PC-3 (cell line): ENCODE measurements around the gene PPT1. TPM values are rescaled to one million over a fixed set of nuclear protein-coding genes. Genes with fewer than 3 reads are reported as not detected.
A peak's percentile ranks its signal among the peaks of the same experiment; 100 is the strongest.

Experiments
- ATAC-seq: fragments of 200-7000 bp; cut with Tn5 transposase; 2 replicates; pipeline ENCODE4 v1.9.1; 2020; ENCODE audit warnings: mild to moderate bottlenecking, moderate library complexity
- BruUV-seq: library from RNA; stranded (reverse); fragments of 400-500 nt; replicated peaks from 2 replicates; lab custom pipeline; 2021; lab: Mats Ljungman, UMichigan
- CTCF ChIA-PET: fragments of 300-600 bp; sonication (Branson Sonifier 250); formaldehyde crosslinking; loops from one replicate; lab custom pipeline; 2022; ENCODE audit warnings: antibody characterized with exemption; lab: Charles Lee
- POLR2A ChIA-PET: fragments of 300-600 bp; sonication (Branson Sonifier 250); formaldehyde crosslinking; loops from one replicate; lab custom pipeline; 2022; ENCODE audit warnings: antibody characterized with exemption; ENCODE audit not compliant: unreplicated experiment; lab: Charles Lee
- DNase-seq: peaks from one replicate; pipeline ENCODE4 v3.0.0-alpha.2; 2015
- H2AFZ ChIP-seq: fragments of 300-600 bp; sonication (generic); 2 replicates; pipeline ENCODE4 v1.6.0; 2016; ENCODE audit warnings: antibody characterized with exemption, low read length
- H3F3A ChIP-seq: fragments of 300-600 bp; sonication (generic); one replicate; pipeline ENCODE4 v1.6.0; 2017; ENCODE audit warnings: antibody characterized with exemption, low read length, control low read depth, mild to moderate bottlenecking; ENCODE audit not compliant: unreplicated experiment
- H3K27ac ChIP-seq: fragments of 300-600 bp; sonication (generic); 2 replicates; pipeline ENCODE4 v1.5.1; 2016; ENCODE audit warnings: mild to moderate bottlenecking, low read length
- H3K27me3 ChIP-seq: fragments of 300-600 bp; sonication (generic); 2 replicates; pipeline ENCODE4 v1.6.1; 2016; ENCODE audit warnings: low read length, mixed read lengths
- H3K36me3 ChIP-seq: fragments of 300-600 bp; sonication (generic); 2 replicates; pipeline ENCODE4 v1.6.1; 2016; ENCODE audit warnings: low read depth, mixed run types, low read length, mixed read lengths
- H3K4me1 ChIP-seq: fragments of 300-600 bp; sonication (generic); 2 replicates; pipeline ENCODE4 v1.5.1; 2016; ENCODE audit warnings: low read length; ENCODE audit not compliant: insufficient read depth
- H3K4me2 ChIP-seq: fragments of 300-600 bp; sonication (generic); 2 replicates; pipeline ENCODE4 v1.6.0; 2016; ENCODE audit warnings: low read length
- H3K4me3 ChIP-seq: fragments of 300-600 bp; sonication (generic); 2 replicates; pipeline ENCODE4 v1.5.1; 2016; ENCODE audit warnings: mild to moderate bottlenecking, low read length, mixed read lengths
- H3K79me2 ChIP-seq: fragments of 300-600 bp; sonication (generic); 2 replicates; pipeline ENCODE4 v1.6.1; 2017; ENCODE audit warnings: low read length, mixed read lengths
- H3K9ac ChIP-seq: fragments of 300-600 bp; sonication (generic); 2 replicates; pipeline ENCODE4 v1.6.0; 2016; ENCODE audit warnings: mild to moderate bottlenecking, low read length
- H3K9me2 ChIP-seq: fragments of 300-600 bp; sonication (generic); replicated peaks from 2 replicates; pipeline ENCODE4 v1.6.1; 2016; ENCODE audit warnings: mixed run types, low read length, mixed read lengths
- H3K9me3 ChIP-seq: fragments of 300-600 bp; sonication (generic); 2 replicates; pipeline ENCODE4 v1.6.1; 2016; ENCODE audit warnings: low read length, mixed read lengths
- H4K20me1 ChIP-seq: fragments of 300-600 bp; sonication (generic); 2 replicates; pipeline ENCODE4 v1.6.1; 2016; ENCODE audit warnings: low read length, mixed read lengths
- EZH2 ChIP-seq: fragments of 300-600 bp; sonication (generic); IDR thresholded peaks from one replicate; pipeline ENCODE4 v1.6.1; 2017; ENCODE audit warnings: antibody characterized with exemption, mild to moderate bottlenecking, low read length; ENCODE audit not compliant: unreplicated experiment
- EZH2phosphoT487 ChIP-seq: fragments of 300-600 bp; sonication (generic); IDR thresholded peaks from 2 replicates; pipeline ENCODE4 v1.6.1; 2018; ENCODE audit warnings: mild to moderate bottlenecking, antibody characterized with exemption, low read length, borderline replicate concordance
- intact Hi-C: fragments of 100-400 bp; cut with micrococcal nuclease; formaldehyde crosslinking; loops from 2 replicates; pipeline ENCODE4 v1.9.0; 2023
- total RNA-seq: library from RNA; depleted of rRNA; stranded (reverse); fragments of >200 nt; gene quantifications from 2 replicates; pipeline ENCODE4 v1.2.3, GENCODE V29; 2014
- TF ChIP-seq, protein P1 (sequence below): fragments of 300-600 bp; sonication (generic); conservative IDR thresholded peaks from 2 replicates; pipeline ENCODE4 v1.5.1; 2017; ENCODE audit warnings: antibody characterized with exemption, low read depth, mild to moderate bottlenecking, low read length

Gene PPT1
- total RNA-seq, 1 experiment from 2014 or later: 72.9 TPM

DNA sequence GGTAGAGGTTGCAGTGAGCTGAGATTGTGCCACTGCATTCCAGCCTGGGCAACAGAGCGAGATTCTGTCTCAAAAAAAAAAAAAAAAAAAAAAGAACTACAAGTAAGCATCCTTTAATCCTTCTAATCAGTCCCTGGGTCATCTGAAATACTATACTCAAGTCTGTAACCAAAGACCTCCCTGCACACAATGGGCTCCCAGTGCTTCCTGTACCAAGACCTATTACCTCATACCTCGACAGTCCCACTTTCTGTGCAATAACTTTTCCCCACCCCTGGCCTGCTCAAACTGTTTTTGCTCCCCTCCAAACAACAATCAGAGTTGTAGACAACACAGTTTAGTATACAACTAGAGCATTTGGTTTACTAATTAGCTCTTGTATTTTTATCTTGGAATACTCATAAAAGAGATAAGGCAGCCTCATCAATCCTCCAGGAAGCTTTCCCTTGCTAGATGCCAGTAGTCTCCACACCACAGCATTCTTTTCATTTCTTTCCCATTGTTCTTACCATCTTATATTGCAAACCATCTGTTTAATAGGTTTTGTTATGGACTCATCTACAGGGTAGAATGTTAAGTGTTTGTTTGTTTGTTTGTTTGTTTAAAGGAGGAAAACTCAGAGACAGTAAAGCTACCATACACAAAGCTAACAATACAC, 45.0 kb upstream of the PPT1 start:
- intact Hi-C loops: loop anchor here (5.0 kb wide), 2 partner anchors 35 to 175 kb away; partner anchors contain the start of gene COL9A2
- no peak for DNase-seq
- H3K79me2 ChIP-seq: no peaks in the 10 kb centered on the region
- no peak overlapping the region for H3K4me3 ChIP-seq
- H3F3A ChIP-seq: no peaks in the 10 kb centered on the region
- no peaks in the 10 kb centered on the region for H4K20me1 ChIP-seq
- H3K9me2 ChIP-seq: no peaks in the 10 kb centered on the region
- ChIA-PET POLR2A (no interaction called here), CTCF (interaction anchor here (0.7 kb wide), 1 partner anchor 251 kb away, joined by 10 read pairs; no protein-coding TSS in a partner anchor)
- H3K27me3 ChIP-seq: no peaks in the 10 kb centered on the region
- TF ChIP-seq, protein P1, sequence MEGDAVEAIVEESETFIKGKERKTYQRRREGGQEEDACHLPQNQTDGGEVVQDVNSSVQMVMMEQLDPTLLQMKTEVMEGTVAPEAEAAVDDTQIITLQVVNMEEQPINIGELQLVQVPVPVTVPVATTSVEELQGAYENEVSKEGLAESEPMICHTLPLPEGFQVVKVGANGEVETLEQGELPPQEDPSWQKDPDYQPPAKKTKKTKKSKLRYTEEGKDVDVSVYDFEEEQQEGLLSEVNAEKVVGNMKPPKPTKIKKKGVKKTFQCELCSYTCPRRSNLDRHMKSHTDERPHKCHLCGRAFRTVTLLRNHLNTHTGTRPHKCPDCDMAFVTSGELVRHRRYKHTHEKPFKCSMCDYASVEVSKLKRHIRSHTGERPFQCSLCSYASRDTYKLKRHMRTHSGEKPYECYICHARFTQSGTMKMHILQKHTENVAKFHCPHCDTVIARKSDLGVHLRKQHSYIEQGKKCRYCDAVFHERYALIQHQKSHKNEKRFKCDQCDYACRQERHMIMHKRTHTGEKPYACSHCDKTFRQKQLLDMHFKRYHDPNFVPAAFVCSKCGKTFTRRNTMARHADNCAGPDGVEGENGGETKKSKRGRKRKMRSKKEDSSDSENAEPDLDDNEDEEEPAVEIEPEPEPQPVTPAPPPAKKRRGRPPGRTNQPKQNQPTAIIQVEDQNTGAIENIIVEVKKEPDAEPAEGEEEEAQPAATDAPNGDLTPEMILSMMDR: no peak
- no peak for TF ChIP-seq EZH2phosphoT487
- TF ChIP-seq EZH2: no peak
- H3K9me3 ChIP-seq: no peaks in the 10 kb centered on the region
- no peak overlapping the region for H3K4me2 ChIP-seq
- no peaks in the 10 kb centered on the region for H3K36me3 ChIP-seq
- no peak overlapping the region for H3K27ac ChIP-seq
- H3K4me1 ChIP-seq: peaks cover 31% of the 10 kb centered on the region
- no TSS peak for BruUV-seq
- no peak overlapping the region for H2AFZ ChIP-seq
- no peak for ATAC-seq
- no peak overlapping the region for H3K9ac ChIP-seq

DNA sequence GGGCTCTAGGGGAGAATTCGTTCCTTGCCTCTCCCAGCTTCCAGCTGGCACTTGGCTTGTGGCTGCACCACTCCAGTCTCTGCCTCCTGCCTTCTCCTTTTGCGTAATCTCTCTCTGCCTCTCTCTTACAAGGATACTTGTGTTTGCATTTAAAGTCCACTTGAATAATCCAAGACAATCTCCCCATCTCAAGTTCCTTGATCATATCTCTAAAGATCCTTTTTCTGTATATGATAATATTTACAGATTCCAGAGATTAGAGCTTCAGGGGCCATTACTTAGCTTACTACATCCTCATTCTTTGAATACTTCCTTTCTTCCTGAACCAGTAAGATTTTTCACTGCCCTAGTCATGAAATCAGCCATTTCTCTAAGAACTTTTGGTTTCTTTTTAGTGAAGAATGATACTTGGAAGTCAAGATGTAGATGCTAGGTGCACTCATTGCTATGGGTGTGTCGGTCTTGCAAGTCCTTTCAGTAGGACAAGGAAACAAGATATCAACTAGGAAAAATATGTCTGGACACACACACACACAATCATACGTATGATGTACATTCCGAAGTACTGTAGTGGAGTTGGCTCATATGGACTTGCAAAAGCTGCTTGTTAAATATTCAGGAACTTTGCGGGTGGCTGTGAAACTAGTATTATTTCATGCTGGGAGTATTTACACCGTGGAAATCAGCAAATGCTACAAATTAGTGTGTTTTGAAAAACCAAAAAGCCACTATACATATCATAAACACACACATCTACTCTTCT, 43.3 kb upstream of the PPT1 start:
- intact Hi-C loops: loop anchor here (5.0 kb wide), 2 partner anchors 33 to 177 kb away; partner anchors contain the start of gene COL9A2
- Histone ChIP-seq H2AFZ (peak overlapping the region; percentile 78), H3K9ac (no peak overlapping the region), H3K4me1 (peaks cover 31% of the 10 kb centered on the region), H3K4me3 (peak overlapping the region; percentile 48), H3K27me3 (no peaks in the 10 kb centered on the region), H3K27ac (peak overlapping the region; percentile 28), H4K20me1 (no peaks in the 10 kb centered on the region), H3F3A (no peaks in the 10 kb centered on the region), H3K36me3 (no peaks in the 10 kb centered on the region), H3K9me2 (no peaks in the 10 kb centered on the region), H3K4me2 (peak overlapping the region; percentile 69), H3K79me2 (no peaks in the 10 kb centered on the region), H3K9me3 (no peaks in the 10 kb centered on the region)
- ATAC-seq (peak; percentile 51), DNase-seq (peak; percentile 68)
- CTCF ChIA-PET: interaction anchor here (0.8 kb wide), 1 partner anchor 198 kb away, joined by 4 read pairs; no protein-coding TSS in a partner anchor
- POLR2A ChIA-PET: no interaction called here
- BruUV-seq: no TSS peak
- TF ChIP-seq, protein P1: no peak
- no peak for TF ChIP-seq EZH2
- no peak for TF ChIP-seq EZH2phosphoT487
